A549 (cell line): ENCODE results near the gene CERS5. TPM values are rescaled to one million over a fixed set of nuclear protein-coding genes. Genes with fewer than 3 reads are reported as not detected.

Experiments used
- ATAC-seq, 2 experiments: fragments of 200-7000 bp in 1 of 2; fragments of >200 bp in 1 of 2; cut with Nextera tagmentation in 1 of 2; cut with Tn5 transposase in 1 of 2; 3 replicates each; pipeline versions ENCODE4 v1.8.0 to v1.9.1; 2018 to 2020; ENCODE audit warnings: mild to moderate bottlenecking in 1 of 2, moderate library complexity in 1 of 2
- CTCF ChIA-PET: fragments of 300-600 bp; sonication (Branson Sonifier 250); formaldehyde crosslinking; extraction: SDS; loops from one replicate; lab custom pipeline; 2021; ENCODE audit warnings: antibody characterized with exemption, inconsistent platforms; lab: Yijun Ruan, JAX
- POLR2A ChIA-PET: fragments of 350-600 bp; formaldehyde crosslinking; extraction: SDS; loops from one replicate; lab custom pipeline; 2021; ENCODE audit warnings: antibody characterized with exemption, inconsistent platforms; lab: Yijun Ruan, JAX
- DNase-seq, 2 experiments: peaks; one replicate each; pipeline versions ENCODE4 v3.0.0 to v3.0.0-alpha.2; 2011 to 2016; ENCODE audit warnings: low read depth in 1 of 2, low spot score in 1 of 2
- FAIRE-seq: peaks from 2 replicates; lab custom pipeline; 2011; peaks lifted over from hg19 to GRCh38; lab: Jason Lieb, UNC
- H3K27ac ChIP-seq, 2 experiments: fragments of >200 bp; sonication (Bioruptor Twin); formaldehyde crosslinking; 3 replicates each; pipeline ENCODE4 v1.5.1; 2016 to 2017
- H3K4me1 ChIP-seq: fragments of >200 bp; sonication (Bioruptor Twin); formaldehyde crosslinking; 3 replicates; pipeline ENCODE4 v1.6.1; 2016
- H3K4me2 ChIP-seq: fragments of >200 bp; sonication (Bioruptor Twin); formaldehyde crosslinking; 3 replicates; pipeline ENCODE4 v1.6.1; 2016
- H3K4me3 ChIP-seq: fragments of >200 bp; sonication (Bioruptor Twin); formaldehyde crosslinking; 3 replicates; pipeline ENCODE4 v1.5.1; 2016
- H3K9me3 ChIP-seq: fragments of >200 bp; sonication (Bioruptor Twin); formaldehyde crosslinking; 3 replicates; pipeline ENCODE4 v1.6.1; 2016
- CBX2 ChIP-seq: fragments of 200-600 bp; sonication (generic); IDR thresholded peaks from 2 replicates; pipeline ENCODE4 v1.6.1; 2016; ENCODE audit warnings: low read depth, mild to moderate bottlenecking, borderline replicate concordance
- CBX8 ChIP-seq: fragments of 200-600 bp; sonication (generic); IDR thresholded peaks from 2 replicates; pipeline ENCODE4 v1.6.1; 2016
- EHF ChIP-seq: fragments of 250-450 bp; sonication (Bioruptor Pico); IDR thresholded peaks from 2 replicates; pipeline ENCODE4 v1.5.0; 2020; ENCODE audit warnings: mild to moderate bottlenecking
- ESRRA ChIP-seq: fragments of 150-350 bp; IDR thresholded peaks from 2 replicates; pipeline ENCODE4 v1.6.1; 2014; ENCODE audit warnings: mild to moderate bottlenecking, low read length, borderline replicate concordance
- GATA3 ChIP-seq: IDR thresholded peaks from 2 replicates; pipeline ENCODE4 v1.6.1; 2012; ENCODE audit warnings: borderline replicate concordance
- HDAC2 ChIP-seq: fragments of 200-600 bp; sonication (generic); IDR thresholded peaks from 2 replicates; pipeline ENCODE4 v1.6.1; 2016
- HMGXB4 ChIP-seq: fragments of 250-450 bp; sonication (Bioruptor Pico); IDR thresholded peaks from 2 replicates; pipeline ENCODE4 v1.5.0; 2021; ENCODE audit warnings: mild to moderate bottlenecking, moderate library complexity, borderline replicate concordance
- HOXB5 ChIP-seq: fragments of 250-450 bp; sonication (Bioruptor Pico); IDR thresholded peaks from 2 replicates; pipeline ENCODE4 v1.5.0; 2020; ENCODE audit warnings: mild to moderate bottlenecking, moderate library complexity
- NFE2L2 ChIP-seq: fragments of 150-350 bp; conservative IDR thresholded peaks from 2 replicates; pipeline ENCODE4 v1.6.1; 2014; ENCODE audit warnings: low read length
- PHF8 ChIP-seq: fragments of 200-600 bp; sonication (generic); IDR thresholded peaks from 2 replicates; pipeline ENCODE4 v1.6.1; 2016; ENCODE audit warnings: low read depth, mild to moderate bottlenecking, antibody characterized with exemption, moderate library complexity, borderline replicate concordance
- RARB ChIP-seq: fragments of 250-450 bp; sonication (Bioruptor Pico); IDR thresholded peaks from 2 replicates; pipeline ENCODE4 v1.8.0; 2021; ENCODE audit warnings: mild to moderate bottlenecking, moderate library complexity
- RCOR1 ChIP-seq: fragments of 150-350 bp; IDR thresholded peaks from 2 replicates; pipeline ENCODE4 v1.6.1; 2014; ENCODE audit warnings: antibody characterized with exemption, low read length, low read depth
- RFX5 ChIP-seq: fragments of 450-650 bp; IDR thresholded peaks from 2 replicates; pipeline ENCODE4 v1.7.1; 2014; ENCODE audit warnings: antibody characterized with exemption, mild to moderate bottlenecking, moderate library complexity
- SMC3 ChIP-seq: fragments of >200 bp; sonication (Bioruptor Twin); formaldehyde crosslinking; IDR thresholded peaks from 3 replicates; pipeline ENCODE4 v1.6.1; 2018; ENCODE audit warnings: inconsistent platforms
- SREBF2 ChIP-seq: fragments of 450-650 bp; IDR thresholded peaks from 2 replicates; pipeline ENCODE4 v1.6.1; 2014; ENCODE audit warnings: mild to moderate bottlenecking, moderate library complexity
- TFCP2L1 ChIP-seq: fragments of 250-450 bp; sonication (Bioruptor Pico); IDR thresholded peaks from 2 replicates; pipeline ENCODE4 v1.5.0; 2021; ENCODE audit warnings: mild to moderate bottlenecking
- ZC3H11A ChIP-seq: fragments of 450-650 bp; IDR thresholded peaks from 2 replicates; pipeline ENCODE4 v1.6.1; 2014; ENCODE audit warnings: antibody characterized with exemption, mild to moderate bottlenecking
- ZFP36 ChIP-seq: fragments of 450-650 bp; IDR thresholded peaks from 2 replicates; pipeline ENCODE4 v1.6.1; 2014; ENCODE audit warnings: borderline replicate concordance; ENCODE audit not compliant: partially characterized antibody
- WGBS: methylation state at CpG from one replicate; pipeline ENCODE4 v1.1.6; 2017; ENCODE audit errors: missing lambda C conversion rate; 5-methylcytosine and 5-hydroxymethylcytosine counted together
- polyA plus RNA-seq, 4 experiments: library from polyadenylated mRNA; depleted of rRNA in 3 of 4; stranded (reverse); fragments of >200 nt; fragmentation: RNase III in 1 of 4; extraction: RNeasy Plus Mini Kit Qiagen cat#74134 plus additional on column Dnase treatment in 1 of 4; gene quantifications; 2 replicates in 3 of 4; 3 replicates in 1 of 4; pipeline ENCODE4 v1.2.3, GENCODE V29; 2011 to 2017
- TF ChIP-seq, protein P1 (sequence below): fragments of 450-650 bp; IDR thresholded peaks from 2 replicates; pipeline ENCODE4 v1.6.1; 2014; ENCODE audit warnings: antibody characterized with exemption
- TF ChIP-seq, protein P2 (sequence below): fragments of 250-450 bp; sonication (Bioruptor Pico); IDR thresholded peaks from 2 replicates; pipeline ENCODE4 v1.5.0; 2020; ENCODE audit warnings: low read depth, mild to moderate bottlenecking, moderate library complexity

The CERS5 gene
- polyA plus RNA-seq, 2 of the 4 experiments (the other 2 are of a cell fraction), result 16.7 to 56.3 TPM

DNA sequence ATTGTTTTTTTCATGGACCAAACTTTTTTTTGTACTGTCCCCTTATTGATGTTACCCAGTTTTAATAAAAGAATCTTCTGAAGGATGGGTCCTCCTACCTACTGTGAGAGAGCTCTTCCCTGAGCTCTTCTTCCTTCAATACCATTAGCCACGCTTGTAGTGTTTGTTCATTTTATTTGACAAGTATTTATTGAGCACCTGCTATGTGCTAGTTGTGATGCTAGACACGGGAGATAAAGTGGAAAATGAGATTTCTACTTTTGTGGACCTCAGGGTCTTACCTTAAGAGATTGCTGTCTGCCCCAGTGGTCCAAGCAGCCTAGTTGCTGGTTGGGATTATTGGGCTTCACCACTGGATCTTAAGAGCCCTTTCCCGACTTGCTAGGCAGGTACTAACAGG lies 66.6 kb downstream of the CERS5 start:
- DNase-seq, result no peak
- POLR2A ChIA-PET, result interaction anchor here (2.7 kb wide), 1 partner anchor 11 kb away, joined by 17 read pairs; the partner anchor contains the start of gene COX14
- Histone ChIP-seq H3K4me1 (no peaks in the 10 kb centered on the region), H3K4me2 (no peak overlapping the region), H3K9me3 (no peaks in the 10 kb centered on the region), H3K4me3 (no peak overlapping the region), H3K27ac (no peak overlapping the region)
- TF ChIP-seq RCOR1, result no peak
- no peak for TF ChIP-seq CBX8
- TF ChIP-seq CBX2, result no peak
- no peak for TF ChIP-seq ESRRA
- no peak for TF ChIP-seq HMGXB4 (CRISPR knock-in tag)
- TF ChIP-seq, protein P1, sequence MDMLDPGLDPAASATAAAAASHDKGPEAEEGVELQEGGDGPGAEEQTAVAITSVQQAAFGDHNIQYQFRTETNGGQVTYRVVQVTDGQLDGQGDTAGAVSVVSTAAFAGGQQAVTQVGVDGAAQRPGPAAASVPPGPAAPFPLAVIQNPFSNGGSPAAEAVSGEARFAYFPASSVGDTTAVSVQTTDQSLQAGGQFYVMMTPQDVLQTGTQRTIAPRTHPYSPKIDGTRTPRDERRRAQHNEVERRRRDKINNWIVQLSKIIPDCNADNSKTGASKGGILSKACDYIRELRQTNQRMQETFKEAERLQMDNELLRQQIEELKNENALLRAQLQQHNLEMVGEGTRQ, result no peak
- no peak for TF ChIP-seq RARB (CRISPR knock-in tag)
- no peak for TF ChIP-seq PHF8
- no peak for TF ChIP-seq TFCP2L1 (CRISPR knock-in tag)
- CTCF ChIA-PET, result interaction anchor here (0.7 to 17.7 kb wide), 9 partner anchors 12 to 75 kb away, joined by 3 to 309 read pairs (median 3); partner anchors contain the start of genes CERS5, COX14 and SMARCD1
- ATAC-seq, result no peak
- WGBS, result 78% methylated on average over 3 of the region's 3 CpGs
- no peak for FAIRE-seq

DNA sequence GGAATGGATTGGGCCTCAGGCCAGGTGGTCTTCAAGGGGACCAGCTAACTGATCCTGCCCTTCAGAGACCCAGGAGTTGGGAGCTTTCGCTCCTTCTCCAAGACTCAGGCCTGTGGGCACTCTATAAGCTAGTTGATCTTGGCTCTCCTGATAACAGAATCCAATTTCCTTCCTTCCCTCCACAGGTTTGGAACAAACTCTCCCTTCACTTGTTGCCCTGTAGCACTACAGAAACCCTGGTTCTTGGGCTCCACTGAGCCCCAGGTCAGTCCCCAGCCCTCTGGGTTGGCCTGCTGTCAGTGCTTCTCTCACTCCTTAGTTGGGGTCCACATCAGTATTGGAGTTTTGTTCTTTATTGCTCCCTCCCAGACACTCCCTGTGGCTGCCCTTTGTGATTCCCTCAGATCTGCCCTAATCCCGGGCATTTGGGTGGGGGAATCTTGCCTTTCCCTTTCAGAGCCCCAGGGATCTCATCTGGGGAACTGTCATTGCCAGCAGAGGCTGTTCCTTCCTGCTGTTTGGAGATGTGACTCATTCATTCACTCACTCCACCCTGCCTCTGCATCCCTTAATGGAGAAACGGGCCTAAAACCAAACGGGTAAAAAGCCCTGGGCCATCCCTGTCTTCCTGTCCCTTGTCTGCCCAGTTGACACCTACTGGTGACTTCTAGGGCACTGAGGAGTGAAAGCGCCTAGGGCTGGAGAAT lies 67.7 kb downstream of the CERS5 start:
- CTCF ChIA-PET, result interaction anchor here (1.3 to 17.7 kb wide), 4 partner anchors 13 to 82 kb away, joined by 3 to 309 read pairs (median 94); partner anchors contain the start of genes COX14 and SMARCD1
- no peaks in the 10 kb centered on the region for H3K4me1 ChIP-seq
- no peak overlapping the region for H3K4me2 ChIP-seq
- H3K9me3 ChIP-seq, result no peaks in the 10 kb centered on the region
- DNase-seq (no peak), FAIRE-seq (no peak), ATAC-seq (no peak)
- POLR2A ChIA-PET, result interaction anchor here (2.7 kb wide), 1 partner anchor 13 kb away, joined by 17 read pairs; the partner anchor contains the start of gene COX14
- 71% methylated on average over 5 of the region's 5 CpGs for WGBS
- H3K27ac ChIP-seq, result no peak overlapping the region
- H3K4me3 ChIP-seq, result no peak overlapping the region
- TF ChIP-seq EHF (CRISPR knock-in tag) (no peak), HDAC2 (no peak), ZFP36 (no peak), SREBF2 (no peak), CBX8 (no peak), NFE2L2 (no peak), HMGXB4 (CRISPR knock-in tag) (no peak)
- TF ChIP-seq, protein P2, sequence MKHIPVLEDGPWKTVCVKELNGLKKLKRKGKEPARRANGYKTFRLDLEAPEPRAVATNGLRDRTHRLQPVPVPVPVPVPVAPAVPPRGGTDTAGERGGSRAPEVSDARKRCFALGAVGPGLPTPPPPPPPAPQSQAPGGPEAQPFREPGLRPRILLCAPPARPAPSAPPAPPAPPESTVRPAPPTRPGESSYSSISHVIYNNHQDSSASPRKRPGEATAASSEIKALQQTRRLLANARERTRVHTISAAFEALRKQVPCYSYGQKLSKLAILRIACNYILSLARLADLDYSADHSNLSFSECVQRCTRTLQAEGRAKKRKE (CRISPR knock-in tag), result no peak

- POLR2A ChIA-PET, result interaction anchor here (0.8 to 1.3 kb wide), 2 partner anchors 13 to 14 kb away, joined by 4 to 5 read pairs; no protein-coding TSS in a partner anchor
- ATAC-seq (no peak), FAIRE-seq (no peak), DNase-seq (no peak)
- Histone ChIP-seq H3K4me2 (no peak overlapping the region), H3K4me1 (no peaks in the 10 kb centered on the region), H3K9me3 (no peaks in the 10 kb centered on the region), H3K27ac (no peak overlapping the region), H3K4me3 (no peak overlapping the region)
- 89% methylated on average over 6 of the region's 6 CpGs for WGBS
- TF ChIP-seq TFCP2L1 (CRISPR knock-in tag), result no peak
- no peak for TF ChIP-seq CBX2
- no peak for TF ChIP-seq HOXB5 (CRISPR knock-in tag)
- TF ChIP-seq SREBF2, result no peak
- TF ChIP-seq GATA3, result no peak
- no peak for TF ChIP-seq HMGXB4 (CRISPR knock-in tag)
- no peak for TF ChIP-seq SMC3
- TF ChIP-seq RFX5, result no peak
- no peak for TF ChIP-seq ZC3H11A
- CTCF ChIA-PET, result interaction anchor here (0.6 to 17.7 kb wide), 5 partner anchors 13 to 1774 kb away, joined by 3 to 309 read pairs (median 5); partner anchors contain the start of genes COX14 and SMARCD1
Observed at GRCh38 chr12:50097952-50098351, 69.2 kb downstream of the CERS5 start.
